ENCODE data around the gene ACP4. TPM values are rescaled to one million over a fixed set of nuclear protein-coding genes. Genes with fewer than 3 reads are reported as not detected.

ACP4 gene
- total and polyA plus RNA-seq, 12 donors, result not detected

DNA sequence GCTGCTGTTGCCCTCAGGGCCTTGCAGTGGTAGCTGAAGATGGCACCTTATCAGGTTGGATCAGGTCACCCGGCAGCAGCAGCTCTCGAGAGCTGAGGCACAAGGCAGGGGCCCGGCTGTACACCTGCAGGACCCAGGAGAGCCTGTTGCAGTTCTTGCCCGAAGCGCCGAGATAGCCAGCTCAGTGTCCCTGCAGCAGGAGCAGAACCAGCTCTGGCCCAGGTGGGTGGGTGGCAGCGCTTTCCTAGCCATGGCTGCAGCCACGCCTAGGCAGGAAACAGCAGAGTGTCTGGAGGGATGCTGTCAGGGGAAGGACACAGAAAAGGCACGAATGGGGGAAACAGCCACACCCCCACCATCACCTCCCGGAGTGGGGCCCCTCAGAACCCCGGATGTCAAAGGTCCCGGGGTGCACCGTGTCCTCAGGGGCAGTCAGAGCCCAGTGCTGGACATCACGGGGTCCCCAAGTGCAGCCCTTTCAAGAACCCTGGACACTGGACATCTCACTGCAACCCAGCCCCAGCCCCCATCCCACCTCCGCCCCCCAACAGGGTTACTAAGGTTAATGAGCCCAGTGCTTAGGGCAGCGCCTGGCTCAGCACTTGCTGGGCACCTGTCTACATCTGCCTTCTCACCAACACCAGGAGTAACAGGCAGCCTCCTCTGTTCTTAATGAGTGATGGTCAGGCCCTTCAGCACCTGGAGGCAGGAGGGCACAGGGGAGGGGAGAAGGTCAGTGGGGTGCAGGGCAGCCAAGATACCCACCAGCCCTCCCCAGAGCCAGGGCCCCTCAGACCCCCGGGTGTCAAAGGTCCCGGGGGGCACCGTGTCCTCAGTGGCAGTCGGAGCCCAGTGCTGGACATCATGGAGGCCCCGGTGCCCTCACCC lies 8.7 kb downstream of the ACP4 start:
- peaks cover 7 to 19% (median 17%) of the 10 kb centered on the region in 9 donors for H3K4me1 ChIP-seq
- peaks cover 0 to 66% (median 6%) of the 10 kb centered on the region in 9 donors for H3K36me3 ChIP-seq
- H3K4me3 ChIP-seq, result no peak overlapping the region
- H3K27me3 ChIP-seq, result no peaks in the 10 kb centered on the region
- no peak overlapping the region for H3K27ac ChIP-seq
- H3K9me3 ChIP-seq, result no peaks in the 10 kb centered on the region
- WGBS, 2 donors, result 87 to 88% methylated on average over 21 of the region's 21 CpGs
- ATAC-seq, result peak in 1 of 8 donors; percentile 4
- TF ChIP-seq, protein P1, sequence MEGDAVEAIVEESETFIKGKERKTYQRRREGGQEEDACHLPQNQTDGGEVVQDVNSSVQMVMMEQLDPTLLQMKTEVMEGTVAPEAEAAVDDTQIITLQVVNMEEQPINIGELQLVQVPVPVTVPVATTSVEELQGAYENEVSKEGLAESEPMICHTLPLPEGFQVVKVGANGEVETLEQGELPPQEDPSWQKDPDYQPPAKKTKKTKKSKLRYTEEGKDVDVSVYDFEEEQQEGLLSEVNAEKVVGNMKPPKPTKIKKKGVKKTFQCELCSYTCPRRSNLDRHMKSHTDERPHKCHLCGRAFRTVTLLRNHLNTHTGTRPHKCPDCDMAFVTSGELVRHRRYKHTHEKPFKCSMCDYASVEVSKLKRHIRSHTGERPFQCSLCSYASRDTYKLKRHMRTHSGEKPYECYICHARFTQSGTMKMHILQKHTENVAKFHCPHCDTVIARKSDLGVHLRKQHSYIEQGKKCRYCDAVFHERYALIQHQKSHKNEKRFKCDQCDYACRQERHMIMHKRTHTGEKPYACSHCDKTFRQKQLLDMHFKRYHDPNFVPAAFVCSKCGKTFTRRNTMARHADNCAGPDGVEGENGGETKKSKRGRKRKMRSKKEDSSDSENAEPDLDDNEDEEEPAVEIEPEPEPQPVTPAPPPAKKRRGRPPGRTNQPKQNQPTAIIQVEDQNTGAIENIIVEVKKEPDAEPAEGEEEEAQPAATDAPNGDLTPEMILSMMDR (IDR thresholded peaks at IDR 0.05), result no peak
- no peak for DNase-seq
- intact Hi-C loops (cut with DNase I), result no loop called here

DNA sequence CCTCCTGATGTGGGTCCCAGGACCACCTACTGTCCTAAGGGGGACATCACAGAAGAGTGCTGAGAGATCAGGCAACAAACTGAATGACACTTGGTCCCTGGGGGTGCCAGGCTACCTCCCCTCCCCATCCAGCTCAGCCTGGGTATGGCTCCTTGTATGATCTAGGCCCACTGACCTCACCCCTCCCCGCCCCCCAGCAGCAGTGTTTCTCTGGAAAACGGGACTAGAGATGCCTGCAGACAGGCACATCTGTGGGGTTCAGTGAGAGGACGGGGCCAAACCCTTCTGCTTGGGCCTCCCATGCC lies 9.3 kb downstream of the ACP4 start:
- ATAC-seq (no peak), DNase-seq (no peak)
- intact Hi-C loops (cut with DNase I), result no loop called here
- H3K9me3 ChIP-seq, result no peaks in the 10 kb centered on the region
- H3K4me1 ChIP-seq, result peaks cover 7 to 21% (median 18%) of the 10 kb centered on the region in 9 donors
- H3K27ac ChIP-seq, result no peak overlapping the region
- no peak overlapping the region for H3K4me3 ChIP-seq
- H3K27me3 ChIP-seq, result no peaks in the 10 kb centered on the region
- H3K36me3 ChIP-seq, result peaks cover 0 to 66% (median 6%) of the 10 kb centered on the region in 9 donors
- TF ChIP-seq, protein P1 (IDR thresholded peaks at IDR 0.05), result no peak
- WGBS, 2 donors, result 77 to 82% methylated on average over 3 of the region's 3 CpGs

DNA sequence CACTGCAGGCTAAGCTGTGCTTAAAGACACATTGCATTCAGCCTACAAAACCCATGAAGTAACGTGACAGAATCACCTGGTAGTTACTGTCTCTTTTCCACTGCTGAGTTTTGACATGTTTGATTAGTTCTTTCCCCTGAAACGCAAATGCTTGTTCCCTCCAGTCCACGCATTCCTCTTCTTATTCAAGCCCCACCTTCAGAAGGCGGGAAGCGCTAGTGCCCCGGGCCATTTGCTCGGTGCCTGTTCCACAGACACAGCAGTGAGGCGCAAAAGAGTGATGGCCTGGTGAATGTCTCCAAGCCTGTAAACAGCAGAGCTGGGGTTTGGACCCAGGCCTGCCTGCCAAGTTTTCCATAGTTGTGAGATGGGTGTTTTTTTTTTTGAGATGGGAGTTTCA lies 10.9 kb downstream of the ACP4 start:
- TF ChIP-seq, protein P1 (IDR thresholded peaks at IDR 0.05), result no peak
- H3K27ac ChIP-seq, result no peak overlapping the region
- no peak for ATAC-seq
- no peaks in the 10 kb centered on the region for H3K27me3 ChIP-seq
- peaks cover 7 to 26% (median 22%) of the 10 kb centered on the region in 9 donors for H3K4me1 ChIP-seq
- 87 to 91% methylated on average over 8 of the region's 8 CpGs for WGBS, 2 donors
- no peak overlapping the region for H3K4me3 ChIP-seq
- intact Hi-C loops (cut with DNase I), result loop anchor here in 1 of 10 donors (10.0 kb wide), 1 partner anchor 286 kb away; the partner anchor contains the start of genes ASPDH and JOSD2
- no peaks in the 10 kb centered on the region for H3K9me3 ChIP-seq
- H3K36me3 ChIP-seq, result peaks cover 0 to 63% (median 6%) of the 10 kb centered on the region in 9 donors
- DNase-seq, result no peak

DNA sequence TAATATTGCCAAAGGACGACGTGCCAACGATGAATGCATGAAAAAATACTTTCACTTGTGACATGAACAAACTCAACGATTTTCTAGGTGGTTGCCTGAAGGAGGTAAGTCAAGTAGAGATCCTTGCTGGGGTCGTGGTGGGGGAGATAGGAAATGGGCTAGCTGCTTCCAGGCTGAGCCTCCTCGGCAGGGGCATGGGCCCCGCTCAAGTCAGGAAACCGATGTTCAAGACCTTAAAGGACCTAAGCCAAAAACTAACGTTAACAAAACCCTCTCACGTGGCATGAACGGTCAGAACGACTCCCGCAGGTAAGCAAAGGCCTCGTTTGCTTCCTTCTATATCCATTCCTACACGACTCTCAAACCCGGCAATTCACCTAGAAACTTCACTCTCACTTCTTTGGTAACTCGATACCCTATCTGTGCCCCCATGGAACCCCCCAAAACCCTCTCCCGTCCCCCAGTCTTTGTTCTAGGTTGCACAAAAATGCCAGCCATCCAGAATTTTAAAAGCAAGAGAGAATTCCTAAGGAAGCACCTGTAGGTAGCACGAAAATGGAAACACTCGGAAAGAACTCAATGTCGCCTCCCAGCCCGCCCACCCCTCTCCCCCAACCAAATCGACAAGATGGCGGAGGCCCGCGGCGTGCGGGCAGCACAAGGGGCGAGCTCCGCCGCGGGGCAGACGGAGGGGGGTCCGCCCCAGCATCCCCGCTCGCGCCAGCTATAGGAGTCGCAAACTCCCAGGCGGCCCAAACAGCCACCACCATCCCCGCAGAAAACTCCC lies 13.6 kb downstream of the ACP4 start:
- intact Hi-C loops (cut with DNase I), result loop anchor here in 1 of 10 donors (10.0 kb wide), 1 partner anchor 289 kb away; the partner anchor contains the start of genes ASPDH and JOSD2
- 0 to 1% methylated on average over 40 of the region's 40 CpGs for WGBS, 2 donors
- ATAC-seq, result peak in 6 of 8 donors; percentile 1 to 35 (median 2)

More for the DNA sequence above, 13.6 kb downstream of the ACP4 start:
- no peaks in the 10 kb centered on the region for H3K9me3 ChIP-seq
- H3K27ac ChIP-seq, result peak overlapping the region; percentile 91 to 99 (median 96)
- H3K4me3 ChIP-seq, result peak overlapping the region; percentile 69 to 99 (median 82)
- H3K4me1 ChIP-seq, result peaks cover 7 to 26% (median 22%) of the 10 kb centered on the region in 9 donors
- peaks cover 0 to 35% (median 5%) of the 10 kb centered on the region in 9 donors for H3K36me3 ChIP-seq
- DNase-seq, result peak in 1 of 2 donors; percentile 27
- TF ChIP-seq, protein P1 (IDR thresholded peaks at IDR 0.05), result no peak
- no peaks in the 10 kb centered on the region for H3K27me3 ChIP-seq
